Endothelial cell (in vitro differentiated cells): ENCODE results near the gene ZNF891. TPM values are rescaled to one million over a fixed set of nuclear protein-coding genes. Genes with fewer than 3 reads are reported as not detected.

Experiments used
- DNase-seq: peaks from one replicate; pipeline ENCODE4 v3.0.0; 2021; ENCODE audit warnings: low spot score
- H3K27ac Mint-ChIP-seq: one replicate; pipeline ENCODE4 v1.8.0; 2021; ENCODE audit warnings: mixed read lengths, inconsistent platforms; ENCODE audit not compliant: unreplicated experiment
- H3K27me3 Mint-ChIP-seq: one replicate; pipeline ENCODE4 v1.8.0; 2021; ENCODE audit warnings: mild to moderate bottlenecking, moderate library complexity, mixed read lengths, inconsistent platforms; ENCODE audit not compliant: unreplicated experiment
- H3K36me3 Mint-ChIP-seq: one replicate; pipeline ENCODE4 v1.8.0; 2021; ENCODE audit warnings: mild to moderate bottlenecking, low read depth, mixed read lengths, inconsistent platforms; ENCODE audit not compliant: unreplicated experiment
- H3K4me1 Mint-ChIP-seq: one replicate; pipeline ENCODE4 v1.8.0; 2021; ENCODE audit warnings: mild to moderate bottlenecking, mixed read lengths, inconsistent platforms; ENCODE audit not compliant: unreplicated experiment
- H3K4me3 Mint-ChIP-seq: one replicate; pipeline ENCODE4 v1.8.0; 2021; ENCODE audit warnings: mild to moderate bottlenecking, mixed read lengths, inconsistent platforms; ENCODE audit not compliant: unreplicated experiment
- H3K9me3 Mint-ChIP-seq: one replicate; pipeline ENCODE4 v1.8.0; 2021; ENCODE audit warnings: mixed read lengths, inconsistent platforms; ENCODE audit not compliant: unreplicated experiment
- CTCF ChIP-seq: fragments of 200-600 bp; sonication (generic); IDR thresholded peaks from one replicate; pipeline ENCODE4 v1.5.0; 2021; ENCODE audit warnings: antibody characterized with exemption; ENCODE audit not compliant: unreplicated experiment
- total RNA-seq: library from RNA; stranded (reverse); fragmentation: NEBNext Ultra II Directional; extraction: Animal tissue kit (Norgen Biotek cat#: 25700); gene quantifications from one replicate; pipeline ENCODE4 v1.2.1, GENCODE V29; 2021; ENCODE audit not compliant: unreplicated experiment

Gene ZNF891
- total RNA-seq, 1 donor from 2014 or later, result 2.0 TPM

- no peak for DNase-seq
- Mint-ChIP-seq H3K9me3 (peaks cover 26% of the 10 kb centered on the region), H3K27me3 (peaks cover 10% of the 10 kb centered on the region), H3K36me3 (peaks cover 22% of the 10 kb centered on the region), H3K4me3 (no peak overlapping the region), H3K27ac (no peak overlapping the region), H3K4me1 (no peaks in the 10 kb centered on the region)
- TF ChIP-seq CTCF, result no peak
Measured at GRCh38 chr12:133073836-133074235, 56.2 kb downstream of the ZNF891 start.

GRCh38 chr12:133063556-133063955 is 66.5 kb downstream of the ZNF891 start:
- Mint-ChIP-seq H3K4me1 (no peaks in the 10 kb centered on the region), H3K4me3 (peak overlapping the region; percentile 24), H3K27me3 (peaks cover 3% of the 10 kb centered on the region), H3K36me3 (peaks cover 62% of the 10 kb centered on the region), H3K27ac (no peak overlapping the region), H3K9me3 (peaks cover 55% of the 10 kb centered on the region)
- no peak for DNase-seq
- TF ChIP-seq CTCF, result no peak

GRCh38 chr12:133061954-133062353 is 68.1 kb downstream of the ZNF891 start:
- H3K9me3 Mint-ChIP-seq, result peaks cover 65% of the 10 kb centered on the region
- DNase-seq, result no peak
- H3K4me1 Mint-ChIP-seq, result no peaks in the 10 kb centered on the region
- peaks cover 8% of the 10 kb centered on the region for H3K27me3 Mint-ChIP-seq
- no peak overlapping the region for H3K27ac Mint-ChIP-seq
- no peak for TF ChIP-seq CTCF
- H3K36me3 Mint-ChIP-seq, result peaks cover 77% of the 10 kb centered on the region
- H3K4me3 Mint-ChIP-seq, result peak overlapping the region; percentile 51

- H3K4me1 Mint-ChIP-seq, result no peaks in the 10 kb centered on the region
- no peak for TF ChIP-seq CTCF
- no peak for DNase-seq
- H3K27me3 Mint-ChIP-seq, result peaks cover 6% of the 10 kb centered on the region
- peak overlapping the region; percentile 74 for H3K4me3 Mint-ChIP-seq
- H3K9me3 Mint-ChIP-seq, result peaks cover 60% of the 10 kb centered on the region
- peaks cover 82% of the 10 kb centered on the region for H3K36me3 Mint-ChIP-seq
- no peak overlapping the region for H3K27ac Mint-ChIP-seq
Measured at GRCh38 chr12:133058203-133059113, 71.6 kb downstream of the ZNF891 start.

- DNase-seq, result no peak
- peaks cover 82% of the 10 kb centered on the region for H3K36me3 Mint-ChIP-seq
- H3K27ac Mint-ChIP-seq, result no peak overlapping the region
- TF ChIP-seq CTCF, result no peak
- H3K9me3 Mint-ChIP-seq, result peaks cover 60% of the 10 kb centered on the region
- H3K27me3 Mint-ChIP-seq, result peaks cover 6% of the 10 kb centered on the region
- peak overlapping the region; percentile 74 for H3K4me3 Mint-ChIP-seq
- H3K4me1 Mint-ChIP-seq, result no peaks in the 10 kb centered on the region
Measured at GRCh38 chr12:133057446-133057845, 72.6 kb downstream of the ZNF891 start.
